Adrenal gland (tissue), 5 donors: Measurements from ENCODE around the gene UBA6.

ENCODE experiments used
- POLR2A ChIP-seq, 2 donors: fragments of 450-650 bp; IDR thresholded peaks; one replicate each; pipeline ENCODE4 v1.6.1; 2017; ENCODE audit warnings: antibody characterized with exemption in 2 of 2, mild to moderate bottlenecking in 2 of 2, moderate library complexity in 1 of 2
- TF ChIP-seq, protein P1 (sequence below), 6 experiments: fragments of 450-650 bp in 4 of 6; fragments of 200-600 bp in 2 of 6; sonication (generic) in 1 of 6; IDR thresholded peaks; 1 replicate in 5 of 6; 2 replicates in 1 of 6; pipeline versions ENCODE4 v1.5.1 to v1.8.0; 2016 to 2021; ENCODE audit warnings: antibody characterized with exemption in 6 of 6, mild to moderate bottlenecking in 2 of 6, moderate library complexity in 1 of 6
- donor health status: DM: no; HTN: no; CAD: no.

GRCh38 chr4:67700738-67701516 is at the start of gene UBA6:
- TF ChIP-seq, protein P1, sequence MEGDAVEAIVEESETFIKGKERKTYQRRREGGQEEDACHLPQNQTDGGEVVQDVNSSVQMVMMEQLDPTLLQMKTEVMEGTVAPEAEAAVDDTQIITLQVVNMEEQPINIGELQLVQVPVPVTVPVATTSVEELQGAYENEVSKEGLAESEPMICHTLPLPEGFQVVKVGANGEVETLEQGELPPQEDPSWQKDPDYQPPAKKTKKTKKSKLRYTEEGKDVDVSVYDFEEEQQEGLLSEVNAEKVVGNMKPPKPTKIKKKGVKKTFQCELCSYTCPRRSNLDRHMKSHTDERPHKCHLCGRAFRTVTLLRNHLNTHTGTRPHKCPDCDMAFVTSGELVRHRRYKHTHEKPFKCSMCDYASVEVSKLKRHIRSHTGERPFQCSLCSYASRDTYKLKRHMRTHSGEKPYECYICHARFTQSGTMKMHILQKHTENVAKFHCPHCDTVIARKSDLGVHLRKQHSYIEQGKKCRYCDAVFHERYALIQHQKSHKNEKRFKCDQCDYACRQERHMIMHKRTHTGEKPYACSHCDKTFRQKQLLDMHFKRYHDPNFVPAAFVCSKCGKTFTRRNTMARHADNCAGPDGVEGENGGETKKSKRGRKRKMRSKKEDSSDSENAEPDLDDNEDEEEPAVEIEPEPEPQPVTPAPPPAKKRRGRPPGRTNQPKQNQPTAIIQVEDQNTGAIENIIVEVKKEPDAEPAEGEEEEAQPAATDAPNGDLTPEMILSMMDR (IDR thresholded peaks at IDR 0.05): peak; percentile 30 to 56 (median 50)
- TF ChIP-seq POLR2A (IDR thresholded peaks at IDR 0.05): peak; percentile 37 to 74
